C4-2B (cell line): ENCODE results near the gene HRH1.

Experiments
- ZFX ChIP-seq: fragments of 450-650 bp; IDR thresholded peaks from 2 replicates; pipeline ENCODE4 v1.6.1; 2017
- TF ChIP-seq, protein P1 (sequence below): fragments of 450-650 bp; conservative IDR thresholded peaks from 2 replicates; pipeline ENCODE4 v1.5.1; 2017; ENCODE audit warnings: mild to moderate bottlenecking

DNA sequence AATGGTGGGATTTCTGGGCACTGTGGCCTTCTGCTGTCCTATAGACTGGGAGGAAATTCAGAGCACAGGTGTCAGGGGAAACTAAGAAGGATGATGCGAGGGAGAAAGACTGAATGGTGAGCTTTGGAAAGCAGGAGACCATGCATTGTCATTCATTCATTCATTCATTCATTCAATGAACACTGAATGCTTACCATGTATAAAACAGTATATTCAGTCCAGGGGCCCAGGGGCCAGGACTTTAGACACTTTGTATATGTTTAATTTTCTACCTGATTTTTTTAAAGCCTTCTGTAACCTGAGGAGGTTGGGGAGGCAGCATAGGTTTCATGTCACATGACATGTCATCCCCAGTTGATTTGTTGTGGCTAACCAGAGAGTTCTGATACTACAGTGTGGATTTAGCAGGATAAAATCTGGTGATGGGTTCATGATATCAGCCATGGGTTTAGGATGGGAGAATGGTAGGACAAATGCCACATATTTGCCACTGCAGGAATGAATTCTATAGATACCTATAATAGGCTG, 60.2 kb downstream of the HRH1 start:
- TF ChIP-seq, protein P1, sequence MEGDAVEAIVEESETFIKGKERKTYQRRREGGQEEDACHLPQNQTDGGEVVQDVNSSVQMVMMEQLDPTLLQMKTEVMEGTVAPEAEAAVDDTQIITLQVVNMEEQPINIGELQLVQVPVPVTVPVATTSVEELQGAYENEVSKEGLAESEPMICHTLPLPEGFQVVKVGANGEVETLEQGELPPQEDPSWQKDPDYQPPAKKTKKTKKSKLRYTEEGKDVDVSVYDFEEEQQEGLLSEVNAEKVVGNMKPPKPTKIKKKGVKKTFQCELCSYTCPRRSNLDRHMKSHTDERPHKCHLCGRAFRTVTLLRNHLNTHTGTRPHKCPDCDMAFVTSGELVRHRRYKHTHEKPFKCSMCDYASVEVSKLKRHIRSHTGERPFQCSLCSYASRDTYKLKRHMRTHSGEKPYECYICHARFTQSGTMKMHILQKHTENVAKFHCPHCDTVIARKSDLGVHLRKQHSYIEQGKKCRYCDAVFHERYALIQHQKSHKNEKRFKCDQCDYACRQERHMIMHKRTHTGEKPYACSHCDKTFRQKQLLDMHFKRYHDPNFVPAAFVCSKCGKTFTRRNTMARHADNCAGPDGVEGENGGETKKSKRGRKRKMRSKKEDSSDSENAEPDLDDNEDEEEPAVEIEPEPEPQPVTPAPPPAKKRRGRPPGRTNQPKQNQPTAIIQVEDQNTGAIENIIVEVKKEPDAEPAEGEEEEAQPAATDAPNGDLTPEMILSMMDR: no peak
- no peak for TF ChIP-seq ZFX
